Neural progenitor cell (in vitro differentiated cells): ENCODE measurements around the gene EFHC2. TPM values are rescaled to one million over a fixed set of nuclear protein-coding genes. Genes with fewer than 3 reads are reported as not detected.

Experiments
- DNase-seq: peaks from one replicate; pipeline ENCODE4 v3.0.0-alpha.2; 2016; ENCODE audit warnings: low spot score
- H2AFZ ChIP-seq: fragments of 200-600 bp; sonication (generic); replicated peaks from 2 replicates; pipeline ENCODE4 v1.6.1; 2016; ENCODE audit warnings: antibody characterized with exemption
- H3F3A ChIP-seq: fragments of 200-600 bp; sonication (generic); 2 replicates; pipeline ENCODE4 v1.6.1; 2016; ENCODE audit warnings: antibody characterized with exemption, low read depth
- H3K27ac ChIP-seq: fragments of 200-600 bp; sonication (generic); 2 replicates; pipeline ENCODE4 v1.5.1; 2016; ENCODE audit warnings: mild to moderate bottlenecking
- H3K27me3 ChIP-seq: fragments of 200-600 bp; sonication (generic); 2 replicates; pipeline ENCODE4 v1.6.1; 2016; ENCODE audit warnings: mild to moderate bottlenecking, moderate library complexity
- H3K36me3 ChIP-seq: fragments of 200-600 bp; sonication (generic); 2 replicates; pipeline ENCODE4 v1.5.1; 2016
- H3K4me1 ChIP-seq: fragments of 200-600 bp; sonication (generic); 2 replicates; pipeline ENCODE4 v1.6.1; 2016; ENCODE audit warnings: mixed run types
- H3K4me2 ChIP-seq: fragments of 200-600 bp; sonication (generic); 2 replicates; pipeline ENCODE4 v1.6.1; 2016
- H3K4me3 ChIP-seq: fragments of 200-600 bp; sonication (generic); 2 replicates; pipeline ENCODE4 v1.5.1; 2016
- H3K79me2 ChIP-seq: fragments of 200-600 bp; sonication (generic); 2 replicates; pipeline ENCODE4 v1.6.1; 2016; ENCODE audit warnings: low read depth
- H3K9ac ChIP-seq: fragments of 200-600 bp; sonication (generic); 2 replicates; pipeline ENCODE4 v1.6.1; 2016
- H3K9me3 ChIP-seq: fragments of 200-600 bp; sonication (generic); 2 replicates; pipeline ENCODE4 v1.5.1; 2016; ENCODE audit warnings: low read depth
- H4K20me1 ChIP-seq: fragments of 200-600 bp; sonication (generic); 2 replicates; pipeline ENCODE4 v1.6.1; 2016; ENCODE audit warnings: low read depth
- H3K27ac Mint-ChIP-seq: 3 replicates; pipeline ENCODE4 v1.8.0; 2021; ENCODE audit warnings: mixed read lengths
- H3K27me3 Mint-ChIP-seq: 2 replicates; pipeline ENCODE4 v1.8.0; 2022; ENCODE audit warnings: low read depth, mild to moderate bottlenecking, inconsistent platforms, moderate library complexity, mixed read lengths; ENCODE audit not compliant: insufficient read depth
- H3K36me3 Mint-ChIP-seq: 3 replicates; pipeline ENCODE4 v1.8.0; 2021; ENCODE audit warnings: mixed read lengths
- H3K4me1 Mint-ChIP-seq: 3 replicates; pipeline ENCODE4 v1.8.0; 2021; ENCODE audit warnings: mixed read lengths
- H3K4me3 Mint-ChIP-seq: 3 replicates; pipeline ENCODE4 v1.8.0; 2021; ENCODE audit warnings: mild to moderate bottlenecking, moderate library complexity, mixed read lengths
- H3K9me3 Mint-ChIP-seq: 3 replicates; pipeline ENCODE4 v1.8.0; 2020; ENCODE audit warnings: mixed read lengths
- EZH2 ChIP-seq: fragments of 200-600 bp; sonication (generic); IDR thresholded peaks from 2 replicates; pipeline ENCODE4 v1.6.1; 2017; ENCODE audit warnings: antibody characterized with exemption, mild to moderate bottlenecking, moderate library complexity
- EZH2phosphoT487 ChIP-seq: fragments of 200-600 bp; sonication (generic); IDR thresholded peaks from 2 replicates; pipeline ENCODE4 v1.6.1; 2017; ENCODE audit warnings: antibody characterized with exemption
- total RNA-seq: library from RNA; depleted of rRNA; stranded (reverse); fragments of >200 nt; gene quantifications from 2 replicates; pipeline ENCODE4 v1.2.3, GENCODE V29; 2015; ENCODE audit warnings: low replicate concordance
- TF ChIP-seq, protein P1 (sequence below): fragments of 200-600 bp; sonication (generic); IDR thresholded peaks from 2 replicates; pipeline ENCODE4 v1.5.1; 2017; ENCODE audit warnings: antibody characterized with exemption, mild to moderate bottlenecking

EFHC2 gene
- total RNA-seq, 1 donor from 2014 or later: 3.2 TPM

GRCh38 chrX:44104699-44105098 lies 238.8 kb downstream of the EFHC2 start:
- no peak overlapping the region for H3K4me2 ChIP-seq
- H3K27me3 Mint-ChIP-seq: no peaks in the 10 kb centered on the region
- H3K27ac Mint-ChIP-seq: no peak overlapping the region
- H4K20me1 ChIP-seq: no peaks in the 10 kb centered on the region
- H3K9ac ChIP-seq: no peak overlapping the region
- H3K4me3 Mint-ChIP-seq: no peak overlapping the region
- no peaks in the 10 kb centered on the region for H3K27me3 ChIP-seq
- H3K9me3 ChIP-seq: no peaks in the 10 kb centered on the region
- H2AFZ ChIP-seq: no peak overlapping the region
- H3K79me2 ChIP-seq: no peaks in the 10 kb centered on the region
- no peaks in the 10 kb centered on the region for H3K36me3 Mint-ChIP-seq
- H3K4me1 ChIP-seq: no peaks in the 10 kb centered on the region
- no peaks in the 10 kb centered on the region for H3K4me1 Mint-ChIP-seq
- DNase-seq: no peak
- TF ChIP-seq EZH2: no peak
- TF ChIP-seq EZH2phosphoT487: no peak
- TF ChIP-seq, protein P1, sequence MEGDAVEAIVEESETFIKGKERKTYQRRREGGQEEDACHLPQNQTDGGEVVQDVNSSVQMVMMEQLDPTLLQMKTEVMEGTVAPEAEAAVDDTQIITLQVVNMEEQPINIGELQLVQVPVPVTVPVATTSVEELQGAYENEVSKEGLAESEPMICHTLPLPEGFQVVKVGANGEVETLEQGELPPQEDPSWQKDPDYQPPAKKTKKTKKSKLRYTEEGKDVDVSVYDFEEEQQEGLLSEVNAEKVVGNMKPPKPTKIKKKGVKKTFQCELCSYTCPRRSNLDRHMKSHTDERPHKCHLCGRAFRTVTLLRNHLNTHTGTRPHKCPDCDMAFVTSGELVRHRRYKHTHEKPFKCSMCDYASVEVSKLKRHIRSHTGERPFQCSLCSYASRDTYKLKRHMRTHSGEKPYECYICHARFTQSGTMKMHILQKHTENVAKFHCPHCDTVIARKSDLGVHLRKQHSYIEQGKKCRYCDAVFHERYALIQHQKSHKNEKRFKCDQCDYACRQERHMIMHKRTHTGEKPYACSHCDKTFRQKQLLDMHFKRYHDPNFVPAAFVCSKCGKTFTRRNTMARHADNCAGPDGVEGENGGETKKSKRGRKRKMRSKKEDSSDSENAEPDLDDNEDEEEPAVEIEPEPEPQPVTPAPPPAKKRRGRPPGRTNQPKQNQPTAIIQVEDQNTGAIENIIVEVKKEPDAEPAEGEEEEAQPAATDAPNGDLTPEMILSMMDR: no peak
- no peak overlapping the region for H3K27ac ChIP-seq
- no peaks in the 10 kb centered on the region for H3F3A ChIP-seq
- H3K36me3 ChIP-seq: no peaks in the 10 kb centered on the region
- H3K9me3 Mint-ChIP-seq: peaks cover 17% of the 10 kb centered on the region
- no peak overlapping the region for H3K4me3 ChIP-seq

- Histone ChIP-seq H3F3A (no peaks in the 10 kb centered on the region), H3K36me3 (no peaks in the 10 kb centered on the region), H3K4me1 (no peaks in the 10 kb centered on the region), H3K4me2 (no peak overlapping the region), H3K9me3 (no peaks in the 10 kb centered on the region), H3K9ac (no peak overlapping the region), H3K27ac (no peak overlapping the region), H3K4me3 (no peak overlapping the region), H4K20me1 (no peaks in the 10 kb centered on the region), H2AFZ (no peak overlapping the region), H3K27me3 (no peaks in the 10 kb centered on the region), H3K79me2 (no peaks in the 10 kb centered on the region)
- TF ChIP-seq EZH2phosphoT487 (no peak), EZH2 (no peak)
- TF ChIP-seq, protein P1: no peak
- Mint-ChIP-seq H3K27ac (no peak overlapping the region), H3K36me3 (no peaks in the 10 kb centered on the region), H3K4me3 (no peak overlapping the region), H3K9me3 (peaks cover 12% of the 10 kb centered on the region), H3K4me1 (no peaks in the 10 kb centered on the region), H3K27me3 (no peaks in the 10 kb centered on the region)
- DNase-seq: no peak
These were observed 242.2 kb downstream of the EFHC2 start for GRCh38 chrX:44101281-44101680.

- H3K9ac ChIP-seq: no peak overlapping the region
- H3K27ac ChIP-seq: no peak overlapping the region
- no peaks in the 10 kb centered on the region for H3K36me3 ChIP-seq
- DNase-seq: no peak
- Mint-ChIP-seq H3K4me3 (no peak overlapping the region), H3K36me3 (no peaks in the 10 kb centered on the region), H3K27ac (no peak overlapping the region), H3K4me1 (no peaks in the 10 kb centered on the region), H3K9me3 (peaks cover 6% of the 10 kb centered on the region), H3K27me3 (no peaks in the 10 kb centered on the region)
- no peaks in the 10 kb centered on the region for H3K27me3 ChIP-seq
- H3K4me1 ChIP-seq: no peaks in the 10 kb centered on the region
- no peak overlapping the region for H3K4me2 ChIP-seq
- no peaks in the 10 kb centered on the region for H3F3A ChIP-seq
- TF ChIP-seq EZH2phosphoT487 (no peak), EZH2 (no peak)
- TF ChIP-seq, protein P1: no peak
- no peaks in the 10 kb centered on the region for H3K79me2 ChIP-seq
- H3K4me3 ChIP-seq: no peak overlapping the region
- no peak overlapping the region for H2AFZ ChIP-seq
- H4K20me1 ChIP-seq: no peaks in the 10 kb centered on the region
- H3K9me3 ChIP-seq: no peaks in the 10 kb centered on the region
These were observed 244.1 kb downstream of the EFHC2 start for GRCh38 chrX:44099366-44099765.

Other genes starting within 250 kb of the EFHC2 start
- 15.8 and 34.9 TPM in 2 replicates for gene FUNDC1, start 199.2 kb upstream of the EFHC2 start, total RNA-seq